ENCODE measurements around the gene CYTH2. TPM values are rescaled to one million over a fixed set of nuclear protein-coding genes. Genes with fewer than 3 reads are reported as not detected.

CYTH2 gene
- total RNA-seq, 1 experiment from 2014 or later = 32.5 TPM

DNA sequence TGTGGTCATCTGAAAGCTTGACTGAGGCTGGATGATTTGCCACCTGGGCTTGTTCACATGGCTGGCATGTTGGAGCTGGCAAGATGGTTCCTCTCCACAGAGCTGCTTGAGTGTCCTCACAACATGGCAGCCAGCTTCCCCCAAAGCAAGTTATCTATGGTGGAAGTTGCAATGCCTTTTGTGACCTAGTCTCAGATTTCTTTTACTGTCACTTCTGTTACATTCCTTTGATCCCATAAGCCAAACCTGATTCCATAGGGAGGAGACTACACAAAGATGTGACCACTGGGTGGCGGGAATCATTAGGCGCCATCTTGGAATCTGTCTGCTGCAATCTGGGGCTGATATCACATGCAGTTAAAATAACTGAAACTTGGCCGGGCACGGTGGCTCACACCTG is 60.0 kb downstream of the CYTH2 start:
- no peaks in the 10 kb centered on the region for H3K27me3 ChIP-seq (ENCODE audit: low read length)
- H4K20me1 ChIP-seq (ENCODE audit: insufficient read depth, low read depth, low read length) = no peaks in the 10 kb centered on the region
- H3K79me2 ChIP-seq (ENCODE audit: low read length) = no peaks in the 10 kb centered on the region
- no peaks in the 10 kb centered on the region for H3K9me2 ChIP-seq (replicated peaks; ENCODE audit: insufficient read depth, low read length)
- H3K9ac ChIP-seq (ENCODE audit: low read length) = no peak overlapping the region
- peaks cover 5% of the 10 kb centered on the region; the same call in 1 of the 2 replicates for H3K9me3 ChIP-seq (ENCODE audit: low read length)
- no peak overlapping the region for H3K4me3 ChIP-seq (ENCODE audit: low read length)
- H3K36me3 ChIP-seq (ENCODE audit: insufficient read depth, low read length) = no peaks in the 10 kb centered on the region
- H3K4me2 ChIP-seq (ENCODE audit: low read depth, low read length, poor library complexity, severe bottlenecking) = no peak overlapping the region
- H3K4me1 ChIP-seq (ENCODE audit: low read length) = no peaks in the 10 kb centered on the region
- H3K27ac ChIP-seq (ENCODE audit: low read length) = no peak overlapping the region
- H2AFZ ChIP-seq (ENCODE audit: low read length) = no peak overlapping the region
- no peak for DNase-seq

- no peak overlapping the region for H3K4me3 ChIP-seq (ENCODE audit: low read length)
- no peak overlapping the region for H3K27ac ChIP-seq (ENCODE audit: low read length)
- no peak overlapping the region for H3K9ac ChIP-seq (ENCODE audit: low read length)
- H3K9me3 ChIP-seq (ENCODE audit: low read length) = peaks cover 5% of the 10 kb centered on the region; the same call in 1 of the 2 replicates
- H3K4me1 ChIP-seq (ENCODE audit: low read length) = no peaks in the 10 kb centered on the region
- H3K4me2 ChIP-seq (ENCODE audit: low read depth, low read length, poor library complexity, severe bottlenecking) = no peak overlapping the region
- H4K20me1 ChIP-seq (ENCODE audit: insufficient read depth, low read depth, low read length) = no peaks in the 10 kb centered on the region
- DNase-seq = no peak
- H3K9me2 ChIP-seq (replicated peaks; ENCODE audit: insufficient read depth, low read length) = no peaks in the 10 kb centered on the region
- no peaks in the 10 kb centered on the region for H3K36me3 ChIP-seq (ENCODE audit: insufficient read depth, low read length)
- H3K79me2 ChIP-seq (ENCODE audit: low read length) = no peaks in the 10 kb centered on the region
- no peak overlapping the region for H2AFZ ChIP-seq (ENCODE audit: low read length)
- no peaks in the 10 kb centered on the region for H3K27me3 ChIP-seq (ENCODE audit: low read length)
Measured at GRCh38 chr19:48530066-48530720, 61.0 kb downstream of the CYTH2 start.

DNA sequence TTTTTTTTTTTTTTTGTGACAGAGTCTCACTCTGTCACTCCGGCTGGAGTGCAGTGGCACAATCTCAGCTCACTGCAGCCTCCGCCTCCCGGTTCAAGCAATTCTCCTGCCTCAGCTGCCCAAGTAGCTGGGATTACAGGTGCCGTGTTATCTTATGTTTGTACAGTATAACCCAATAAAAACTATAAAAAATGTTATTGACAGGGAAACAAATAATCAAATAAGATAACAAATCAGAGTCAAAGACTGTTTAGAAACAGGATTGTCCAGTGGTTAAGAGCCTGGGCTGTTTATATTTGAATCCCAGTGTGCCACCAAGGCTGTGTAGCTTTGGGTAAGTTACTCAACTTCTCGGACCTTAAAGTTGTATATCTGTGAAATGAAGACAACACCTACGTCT is 61.6 kb downstream of the CYTH2 start:
- Histone ChIP-seq H3K9ac (ENCODE audit: low read length) (no peak overlapping the region), H2AFZ (ENCODE audit: low read length) (no peak overlapping the region), H3K4me2 (ENCODE audit: low read depth, low read length, poor library complexity, severe bottlenecking) (no peak overlapping the region), H3K79me2 (ENCODE audit: low read length) (no peaks in the 10 kb centered on the region), H3K9me3 (ENCODE audit: low read length) (peaks cover 5% of the 10 kb centered on the region; the same call in 1 of the 2 replicates), H3K4me1 (ENCODE audit: low read length) (no peaks in the 10 kb centered on the region), H3K9me2 (replicated peaks; ENCODE audit: insufficient read depth, low read length) (no peaks in the 10 kb centered on the region), H4K20me1 (ENCODE audit: insufficient read depth, low read depth, low read length) (no peaks in the 10 kb centered on the region), H3K4me3 (ENCODE audit: low read length) (no peak overlapping the region), H3K27ac (ENCODE audit: low read length) (no peak overlapping the region), H3K27me3 (ENCODE audit: low read length) (no peaks in the 10 kb centered on the region), H3K36me3 (ENCODE audit: insufficient read depth, low read length) (no peaks in the 10 kb centered on the region)
- DNase-seq = no peak

Other genes with a start within 250 kb of the CYTH2 start
- 72.3 and 137 TPM in 2 replicates for gene CARD8, start 213.5 kb upstream of the CYTH2 start, total RNA-seq (2014; rRNA removed; shearing (Covaris generic); ENCODE audit: low replicate concordance)
- not detected in 2 replicates for gene ZNF114, start 199.3 kb upstream of the CYTH2 start, total RNA-seq (2014; rRNA removed; shearing (Covaris generic); ENCODE audit: low replicate concordance)
- gene EMP3, start 143.8 kb upstream of the CYTH2 start, total RNA-seq (2014; rRNA removed; shearing (Covaris generic); ENCODE audit: low replicate concordance) = 64.7 and 77.3 TPM in 2 replicates
- gene TMEM143, start 105.4 kb upstream of the CYTH2 start, total RNA-seq (2014; rRNA removed; shearing (Covaris generic); ENCODE audit: low replicate concordance) = 7.8 and 10.4 TPM in 2 replicates
- gene SYNGR4, start 105.0 kb upstream of the CYTH2 start, total RNA-seq (2014; rRNA removed; shearing (Covaris generic); ENCODE audit: low replicate concordance) = not detected in 2 replicates
- gene KDELR1, start 77.8 kb upstream of the CYTH2 start, total RNA-seq (2014; rRNA removed; shearing (Covaris generic); ENCODE audit: low replicate concordance) = 39.5 and 53.7 TPM in 2 replicates
- gene GRIN2D, start 75.7 kb upstream of the CYTH2 start, total RNA-seq (2014; rRNA removed; shearing (Covaris generic); ENCODE audit: low replicate concordance) = not detected in 2 replicates
- 15.9 and 22.2 TPM in 2 replicates for gene GRWD1, start 23.4 kb upstream of the CYTH2 start, total RNA-seq (2014; rRNA removed; shearing (Covaris generic); ENCODE audit: low replicate concordance)
- gene KCNJ14, start 13.8 kb upstream of the CYTH2 start, total RNA-seq (2014; rRNA removed; shearing (Covaris generic); ENCODE audit: low replicate concordance) = 0.69 and 1.1 TPM in 2 replicates
- 0.54 TPM in 1 of 2 replicates, not detected in the other for gene LMTK3, start 42.5 kb downstream of the CYTH2 start, total RNA-seq (2014; rRNA removed; shearing (Covaris generic); ENCODE audit: low replicate concordance)
- gene SULT2B1, start 82.8 kb downstream of the CYTH2 start, total RNA-seq (2014; rRNA removed; shearing (Covaris generic); ENCODE audit: low replicate concordance) = not detected in 2 replicates
- gene SPACA4, start 137.4 kb downstream of the CYTH2 start, total RNA-seq (2014; rRNA removed; shearing (Covaris generic); ENCODE audit: low replicate concordance) = not detected in 2 replicates
- gene FAM83E, start 145.7 kb downstream of the CYTH2 start, total RNA-seq (2014; rRNA removed; shearing (Covaris generic); ENCODE audit: low replicate concordance) = 1.0 and 1.2 TPM in 2 replicates
- gene RPL18, start 149.8 kb downstream of the CYTH2 start, total RNA-seq (2014; rRNA removed; shearing (Covaris generic); ENCODE audit: low replicate concordance) = 3,031 and 4,148 TPM in 2 replicates
- gene SPHK2, start 150.1 kb downstream of the CYTH2 start, total RNA-seq (2014; rRNA removed; shearing (Covaris generic); ENCODE audit: low replicate concordance) = 23.0 and 30.6 TPM in 2 replicates
- 8.5 and 16.4 TPM in 2 replicates for gene DBP, start 168.0 kb downstream of the CYTH2 start, total RNA-seq (2014; rRNA removed; shearing (Covaris generic); ENCODE audit: low replicate concordance)
- not detected in 2 replicates for gene CA11, start 176.8 kb downstream of the CYTH2 start, total RNA-seq (2014; rRNA removed; shearing (Covaris generic); ENCODE audit: low replicate concordance)
- 0.83 TPM in 1 of 2 replicates, not detected in the other for gene NTN5, start 203.6 kb downstream of the CYTH2 start, total RNA-seq (2014; rRNA removed; shearing (Covaris generic); ENCODE audit: low replicate concordance)
- gene FUT2, start 226.6 kb downstream of the CYTH2 start, total RNA-seq (2014; rRNA removed; shearing (Covaris generic); ENCODE audit: low replicate concordance) = not detected in 2 replicates